SJSA1 (cell line): ENCODE measurements around the gene RPUSD1. TPM values are rescaled to one million over a fixed set of nuclear protein-coding genes. Genes with fewer than 3 reads are reported as not detected.
A peak's percentile ranks its signal among the peaks of the same experiment; 100 is the strongest.
"Not testable (repeated sequence)": the region's sequence is repeated elsewhere in the genome, so short reads cannot be mapped to it uniquely, and the experiment has no call there.

Source experiments
- DNase-seq, 2 experiments: peaks; one replicate each; pipeline ENCODE4 v3.0.0-alpha.2; 2015 to 2020; ENCODE audit warnings: low spot score in 2 of 2, low read depth in 1 of 2
- H3K27ac ChIP-seq: fragments of 250-450 bp; sonication (Bioruptor Pico); 2 replicates; pipeline ENCODE4 v1.5.1; 2020; ENCODE audit warnings: mild to moderate bottlenecking, moderate library complexity
- H3K27me3 ChIP-seq: fragments of 250-450 bp; sonication (Bioruptor Pico); replicated peaks from 2 replicates; pipeline ENCODE4 v1.5.1; 2020; ENCODE audit warnings: mild to moderate bottlenecking, moderate library complexity
- H3K36me3 ChIP-seq: fragments of 250-450 bp; sonication (Bioruptor Pico); 2 replicates; pipeline ENCODE4 v1.5.1; 2020; ENCODE audit warnings: mild to moderate bottlenecking
- H3K4me1 ChIP-seq: fragments of 250-450 bp; sonication (Bioruptor Pico); replicated peaks from 2 replicates; pipeline ENCODE4 v1.6.1; 2021; ENCODE audit warnings: mild to moderate bottlenecking
- H3K4me3 ChIP-seq: fragments of 250-450 bp; sonication (Bioruptor Pico); 2 replicates; pipeline ENCODE4 v1.5.1; 2020; ENCODE audit warnings: mild to moderate bottlenecking
- H3K9me3 ChIP-seq: fragments of 250-450 bp; sonication (Bioruptor Pico); replicated peaks from 2 replicates; pipeline ENCODE4 v1.5.1; 2020; ENCODE audit warnings: mild to moderate bottlenecking
- total RNA-seq: library from RNA; depleted of rRNA; stranded (reverse); fragments of >200 nt; shearing (Covaris generic); gene quantifications from 2 replicates; pipeline ENCODE4 v1.2.3, GENCODE V29; 2014; rRNA removed

The RPUSD1 gene
- 35.7 and 46.5 TPM in 2 replicates for total RNA-seq

- peak in 1 of 2 experiments; percentile 48 for DNase-seq
- Histone ChIP-seq H3K36me3 (peaks cover 78% of the 10 kb centered on the region), H3K4me1 (peaks cover 25% of the 10 kb centered on the region)
Observed at GRCh38 chr16:787978-788398, at the start of gene RPUSD1. RPUSD1 (minus strand) TSS chr16:788381; CDS start chr16:787737, 644 bp downstream.

DNA sequence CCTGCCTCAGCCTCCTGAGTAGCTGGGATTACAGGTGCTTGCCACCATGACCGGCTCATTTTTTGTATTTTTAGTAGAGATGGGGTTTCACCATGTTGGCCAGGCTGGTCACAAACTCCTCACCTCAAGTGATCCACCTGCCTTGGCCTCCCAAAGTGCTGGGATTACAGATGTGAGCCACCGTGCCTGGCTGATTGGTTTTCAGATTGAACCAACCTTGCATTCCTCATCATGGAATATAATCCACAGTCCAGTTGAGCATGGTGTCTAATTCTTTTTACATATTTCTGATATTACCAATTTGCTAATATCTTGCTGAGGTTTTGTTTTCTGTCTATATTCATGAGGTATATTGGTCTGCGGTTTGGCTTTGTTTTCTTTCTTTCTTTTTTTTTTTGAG, 48.6 kb upstream of the RPUSD1 start:
- not testable (repeated sequence) for H3K9me3 ChIP-seq, DNase-seq, H3K27me3 ChIP-seq, H3K36me3 ChIP-seq, H3K27ac ChIP-seq, H3K4me1 ChIP-seq, H3K4me3 ChIP-seq

More at GRCh38 chr16:787978-788398, at the start of gene RPUSD1:
- Histone ChIP-seq H3K4me3 (peak within 1 kb of the TSS; percentile 100), H3K27ac (peak within 1 kb of the TSS; percentile 58), H3K9me3 (peaks cover 5% of the 10 kb centered on the region), H3K27me3 (peaks cover 6% of the 10 kb centered on the region; the same call in 1 of the 2 replicates)

GRCh38 chr16:836221-836620, 48.0 kb upstream of the RPUSD1 start:
- H3K4me3 ChIP-seq: no peak overlapping the region
- 0 out of 2 replicates have a peak, but pooled peaks cover 4% of the 10 kb centered on the region for H3K27me3 ChIP-seq
- H3K36me3 ChIP-seq: no peaks in the 10 kb centered on the region
- no peak overlapping the region for H3K27ac ChIP-seq
- no peaks in the 10 kb centered on the region for H3K4me1 ChIP-seq
- DNase-seq: no peak
- H3K9me3 ChIP-seq: peaks cover 2% of the 10 kb centered on the region; the same call in 1 of the 2 replicates

DNA sequence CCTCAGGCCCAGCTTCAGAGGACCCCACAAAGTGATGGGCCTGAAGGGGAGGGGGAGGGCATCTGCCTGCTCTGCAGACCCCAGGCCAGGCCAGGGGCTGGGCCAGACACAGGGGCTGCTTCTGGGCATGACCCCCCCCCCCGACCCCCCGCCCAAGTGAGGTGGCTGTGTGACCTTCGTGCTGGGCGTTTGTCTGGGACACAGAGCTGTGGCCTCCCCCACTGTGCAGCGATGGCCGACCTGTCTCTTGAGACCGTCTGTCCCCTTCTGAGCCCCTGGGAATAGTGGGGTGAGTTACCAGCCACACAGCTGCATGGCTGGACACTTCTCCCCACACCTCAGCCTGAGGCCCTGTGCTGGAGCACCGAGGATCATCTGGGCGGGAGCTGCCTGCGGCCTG, 47.2 kb upstream of the RPUSD1 start:
- no peak overlapping the region for H3K4me3 ChIP-seq

GRCh38 chr16:833411-833810, 45.2 kb upstream of the RPUSD1 start:
- Histone ChIP-seq H3K9me3 (peaks cover 2% of the 10 kb centered on the region; the same call in 1 of the 2 replicates), H3K4me3 (no peak overlapping the region), H3K4me1 (no peaks in the 10 kb centered on the region), H3K36me3 (no peaks in the 10 kb centered on the region), H3K27ac (no peak overlapping the region), H3K27me3 (peaks cover 12% of the 10 kb centered on the region; the same call in 1 of the 2 replicates)
- no peak for DNase-seq

More for the DNA sequence above, 47.2 kb upstream of the RPUSD1 start:
- H3K4me1 ChIP-seq: no peaks in the 10 kb centered on the region
- no peak overlapping the region for H3K27ac ChIP-seq
- peaks cover 9% of the 10 kb centered on the region; the same call in 1 of the 2 replicates for H3K27me3 ChIP-seq
- H3K36me3 ChIP-seq: no peaks in the 10 kb centered on the region
- H3K9me3 ChIP-seq: peaks cover 2% of the 10 kb centered on the region; the same call in 1 of the 2 replicates
- no peak for DNase-seq

DNA sequence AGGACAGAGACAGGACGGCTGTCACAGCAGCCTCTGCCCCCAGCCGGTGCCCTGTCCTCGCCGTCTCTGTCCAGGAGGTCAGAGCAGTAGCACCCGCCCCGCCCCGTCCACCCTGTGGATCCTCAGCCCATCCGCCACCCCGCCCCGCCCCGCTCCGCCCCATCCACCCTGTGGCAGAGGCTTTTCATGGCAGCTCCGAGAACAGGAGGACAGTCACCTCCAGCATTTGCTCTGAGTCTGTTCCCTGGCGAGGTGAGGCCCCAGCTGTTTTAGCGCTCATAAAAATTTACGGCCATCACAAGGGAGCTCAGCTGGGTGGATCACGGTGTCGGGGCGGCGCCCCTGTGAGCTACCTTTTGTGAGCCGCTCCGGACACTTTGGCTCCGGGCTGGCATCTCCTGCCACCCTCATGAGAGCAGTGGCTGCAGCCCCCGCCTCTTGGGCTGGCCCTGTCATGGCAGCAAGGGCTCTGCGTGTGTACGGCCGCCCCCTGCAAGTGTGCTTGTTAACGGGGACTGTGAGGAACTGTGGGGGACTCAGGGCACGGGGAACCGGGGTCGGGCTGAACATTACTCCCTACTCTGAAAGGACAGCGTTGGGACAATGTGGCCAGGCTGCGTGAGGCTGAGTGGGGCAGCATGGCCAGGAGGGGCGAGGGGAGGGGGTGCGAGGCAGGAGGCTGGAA, 44.6 kb upstream of the RPUSD1 start:
- H3K27ac ChIP-seq: no peak overlapping the region
- no peaks in the 10 kb centered on the region for H3K4me1 ChIP-seq
- H3K27me3 ChIP-seq: peaks cover 12% of the 10 kb centered on the region; the same call in 1 of the 2 replicates
- H3K4me3 ChIP-seq: no peak overlapping the region
- no peak for DNase-seq
- peaks cover 2% of the 10 kb centered on the region; the same call in 1 of the 2 replicates for H3K9me3 ChIP-seq
- no peaks in the 10 kb centered on the region for H3K36me3 ChIP-seq

DNA sequence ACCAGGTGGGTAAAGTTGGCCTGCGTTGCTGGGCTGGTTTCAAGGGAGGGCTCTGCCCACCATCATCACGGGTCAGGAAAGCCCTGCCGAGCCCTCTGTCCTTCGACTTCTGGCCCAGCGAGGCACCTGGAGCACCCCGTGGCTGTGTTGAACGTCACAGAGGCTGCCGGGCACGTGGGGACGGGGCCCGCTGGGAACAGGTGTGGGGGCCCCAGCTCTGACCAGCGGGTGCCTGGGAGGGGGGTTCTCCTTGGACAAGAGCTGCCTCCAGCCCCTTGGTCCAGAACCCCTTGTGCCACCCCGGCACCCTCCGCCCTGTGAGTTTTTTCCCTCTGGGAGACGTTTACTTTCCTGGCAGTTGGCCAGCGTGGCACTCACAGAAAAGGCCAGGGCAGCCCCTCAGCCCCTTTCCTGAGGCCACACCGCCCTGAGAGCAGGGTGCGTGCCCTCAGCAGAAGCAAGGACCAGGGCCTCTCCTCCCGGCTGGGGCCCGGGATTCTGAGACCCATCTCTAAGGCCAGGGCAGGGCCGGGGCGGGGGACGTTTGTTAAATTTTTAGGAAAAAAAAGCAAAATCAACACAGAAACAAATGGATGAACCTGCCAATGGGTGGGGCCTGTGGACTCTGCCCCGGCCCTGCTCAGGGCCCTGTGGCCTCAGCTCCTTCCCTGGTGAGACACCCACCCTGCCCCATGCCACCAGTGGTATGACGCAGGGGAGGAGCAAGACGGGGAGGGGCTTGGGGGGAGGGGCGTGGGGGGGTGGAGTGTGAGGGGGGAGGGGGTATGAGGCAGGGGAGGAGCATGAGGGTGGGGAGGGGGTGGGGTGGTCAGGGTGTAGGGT, 43.6 kb upstream of the RPUSD1 start:
- Histone ChIP-seq H3K27me3 (peaks cover 18% of the 10 kb centered on the region), H3K27ac (no peak overlapping the region), H3K36me3 (no peaks in the 10 kb centered on the region), H3K4me1 (no peaks in the 10 kb centered on the region), H3K4me3 (no peak overlapping the region), H3K9me3 (peaks cover 2% of the 10 kb centered on the region; the same call in 1 of the 2 replicates)
- no peak for DNase-seq

GRCh38 chr16:830871-831570, 42.8 kb upstream of the RPUSD1 start:
- H3K36me3 ChIP-seq: no peaks in the 10 kb centered on the region
- no peaks in the 10 kb centered on the region; the same call in 1 of the 2 replicates for H3K9me3 ChIP-seq
- no peak overlapping the region for H3K27ac ChIP-seq
- H3K4me3 ChIP-seq: no peak overlapping the region
- no peaks in the 10 kb centered on the region for H3K4me1 ChIP-seq
- H3K27me3 ChIP-seq: peaks cover 22% of the 10 kb centered on the region
- no peak for DNase-seq

DNA sequence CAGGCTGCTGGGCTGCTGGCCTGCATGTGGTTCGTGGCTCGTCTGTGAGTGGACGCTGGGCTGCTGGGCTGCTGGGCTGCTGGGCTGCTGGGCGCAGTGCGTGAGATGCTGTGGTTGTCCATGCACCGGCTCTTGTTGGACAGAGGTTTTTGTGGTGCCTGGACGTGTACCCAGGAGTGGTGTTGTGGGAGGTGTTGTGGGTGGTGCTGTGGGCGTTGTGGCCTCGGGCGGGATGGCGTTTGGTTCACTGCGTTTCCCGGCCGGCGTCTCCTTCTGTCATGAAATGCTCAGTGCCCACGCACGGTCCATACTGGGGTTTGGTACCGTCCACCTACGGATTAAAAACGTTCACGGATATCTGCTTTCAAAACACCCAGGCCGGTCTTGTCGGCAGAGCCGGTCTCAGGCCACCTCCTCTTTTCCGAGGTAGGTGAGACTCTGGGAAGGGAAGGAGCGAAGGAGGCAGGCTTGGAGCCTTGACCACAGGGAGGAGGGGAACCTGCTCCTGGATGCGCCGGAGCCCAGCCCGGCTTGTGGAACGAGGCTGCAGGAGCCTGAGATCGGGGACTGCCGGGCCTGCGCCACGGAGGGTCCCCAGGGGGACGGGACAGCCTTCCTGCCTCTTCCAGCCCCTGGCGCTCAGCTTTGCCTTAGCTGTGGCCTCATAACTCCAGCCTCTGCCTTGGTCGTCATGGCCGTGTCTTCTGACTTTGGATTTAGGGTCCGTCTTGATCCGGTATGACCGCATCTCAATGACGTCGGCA, 42.1 kb upstream of the RPUSD1 start:
- Histone ChIP-seq H3K9me3 (no peaks in the 10 kb centered on the region), H3K36me3 (no peaks in the 10 kb centered on the region), H3K4me1 (peaks cover 4% of the 10 kb centered on the region; the same call in 1 of the 2 replicates), H3K27ac (no peak overlapping the region), H3K27me3 (peaks cover 29% of the 10 kb centered on the region), H3K4me3 (no peak overlapping the region)
- no peak for DNase-seq

DNA sequence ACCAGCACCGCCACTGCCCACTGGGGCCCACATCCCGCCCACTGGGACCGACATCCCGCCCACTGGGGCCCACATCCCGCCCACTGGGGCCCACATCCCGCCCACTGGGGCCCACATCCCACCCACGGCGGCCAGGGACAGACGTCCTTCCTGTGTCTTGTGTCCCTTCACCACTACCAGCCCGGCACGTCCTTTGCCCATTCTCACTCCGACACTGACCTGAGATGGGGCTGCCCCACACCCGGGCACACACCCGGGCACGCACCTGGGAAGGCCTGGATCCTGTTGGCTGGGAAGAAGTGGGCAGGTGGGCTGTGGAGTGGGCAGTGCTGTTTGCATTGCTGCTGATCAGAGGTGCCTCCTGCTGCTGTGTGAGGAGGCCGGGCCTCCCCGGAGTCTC, 40.7 kb upstream of the RPUSD1 start:
- H3K36me3 ChIP-seq: no peaks in the 10 kb centered on the region
- no peak overlapping the region for H3K4me3 ChIP-seq

GRCh38 chr16:827513-827912, 39.3 kb upstream of the RPUSD1 start:
- Histone ChIP-seq H3K27ac (no peak overlapping the region), H3K27me3 (peaks cover 33% of the 10 kb centered on the region), H3K36me3 (no peaks in the 10 kb centered on the region), H3K9me3 (no peaks in the 10 kb centered on the region), H3K4me1 (peaks cover 8% of the 10 kb centered on the region; the same call in 1 of the 2 replicates), H3K4me3 (no peak overlapping the region)
- no peak for DNase-seq

More for the DNA sequence above, 40.7 kb upstream of the RPUSD1 start:
- Histone ChIP-seq H3K27me3 (peaks cover 35% of the 10 kb centered on the region), H3K9me3 (no peaks in the 10 kb centered on the region), H3K27ac (no peak overlapping the region), H3K4me1 (peaks cover 8% of the 10 kb centered on the region; the same call in 1 of the 2 replicates)
- DNase-seq: no peak

GRCh38 chr16:825341-826061, 37.3 kb upstream of the RPUSD1 start:
- Histone ChIP-seq H3K27me3 (peaks cover 30% of the 10 kb centered on the region), H3K4me3 (no peak overlapping the region)
- no peak for DNase-seq

More at GRCh38 chr16:825341-826061, 37.3 kb upstream of the RPUSD1 start:
- Histone ChIP-seq H3K36me3 (no peaks in the 10 kb centered on the region), H3K9me3 (no peaks in the 10 kb centered on the region), H3K4me1 (peaks cover 8% of the 10 kb centered on the region; the same call in 1 of the 2 replicates), H3K27ac (no peak overlapping the region)
